H1 (cell line): ENCODE measurements around the gene SYVN1. TPM values are rescaled to one million over a fixed set of nuclear protein-coding genes. Genes with fewer than 3 reads are reported as not detected.

ENCODE experiments used
- CTCF ChIA-PET: fragments of 300-600 bp; sonication (Branson Sonifier 250); formaldehyde crosslinking; loops from one replicate; lab custom pipeline; 2021; ENCODE audit not compliant: partially characterized antibody; lab: Charles Lee
- POLR2A ChIA-PET: fragments of 300-600 bp; sonication (Branson Sonifier 250); formaldehyde crosslinking; loops from one replicate; lab custom pipeline; 2021; ENCODE audit warnings: inconsistent platforms; ENCODE audit not compliant: partially characterized antibody; lab: Charles Lee
- DNase-seq, 2 experiments: peaks; one replicate each; pipeline versions ENCODE4 v3.0.0 to v3.0.0-alpha.2; 2010 to 2022; ENCODE audit warnings: low spot score in 2 of 2, low read depth in 1 of 2, mixed read lengths in 1 of 2
- FAIRE-seq: peaks from 2 replicates; lab custom pipeline; 2011; peaks lifted over from hg19 to GRCh38; lab: Jason Lieb, UNC
- H2AFZ ChIP-seq: 2 replicates; pipeline ENCODE4 v1.8.1; 2012; ENCODE audit warnings: low read length, inconsistent platforms
- H2AK5ac ChIP-seq: 2 replicates; pipeline ENCODE4 v1.6.1; 2013; ENCODE audit warnings: low read depth, low read length
- H2BK120ac ChIP-seq: replicated peaks from 2 replicates; pipeline ENCODE3; 2013; ENCODE audit warnings: low read depth, low read length, inconsistent platforms
- H2BK12ac ChIP-seq: 2 replicates; pipeline ENCODE4 v1.6.1; 2013; ENCODE audit warnings: low read depth, low read length
- H2BK15ac ChIP-seq: 2 replicates; pipeline ENCODE4 v1.6.1; 2013; ENCODE audit warnings: low read length
- H2BK20ac ChIP-seq: 2 replicates; pipeline ENCODE4 v1.6.1; 2013; ENCODE audit warnings: low read length
- H2BK5ac ChIP-seq: 2 replicates; pipeline ENCODE4 v1.6.1; 2013; ENCODE audit warnings: low read depth, low read length
- H3K14ac ChIP-seq: 2 replicates; pipeline ENCODE4 v1.6.1; 2013; ENCODE audit warnings: inconsistent platforms; ENCODE audit not compliant: insufficient read length
- H3K18ac ChIP-seq: 2 replicates; pipeline ENCODE4 v1.6.1; 2013; ENCODE audit warnings: low read length; ENCODE audit errors: extremely low read depth
- H3K23ac ChIP-seq: 2 replicates; pipeline ENCODE4 v1.6.1; 2013; ENCODE audit warnings: inconsistent platforms; ENCODE audit not compliant: insufficient read length
- H3K23me2 ChIP-seq: 2 replicates; pipeline ENCODE4 v1.6.1; 2013; ENCODE audit warnings: low read depth, low read length
- H3K27ac ChIP-seq: 2 replicates; pipeline ENCODE4 v1.6.1; 2011; ENCODE audit warnings: low read depth, low read length, inconsistent platforms
- H3K27me3 ChIP-seq, 4 experiments: replicated peaks in 1 of 4; 1 replicate in 1 of 4; 2 replicates in 3 of 4; pipeline versions ENCODE4 v1.6.1 to v1.8.1; 2011 to 2013; ENCODE audit warnings: low read length in 3 of 4, mild to moderate bottlenecking in 3 of 4, inconsistent platforms in 2 of 4, mixed read lengths in 2 of 4, moderate library complexity in 1 of 4; ENCODE audit not compliant: control insufficient read depth in 3 of 4, insufficient read depth in 3 of 4; ENCODE audit errors: extremely low read depth in 1 of 4
- H3K36me3 ChIP-seq, 4 experiments: 2 replicates each; pipeline versions ENCODE4 v1.6.1 to v1.8.1; 2011 to 2013; ENCODE audit warnings: mild to moderate bottlenecking in 4 of 4, low read length in 3 of 4, moderate library complexity in 2 of 4, control low read depth in 1 of 4, inconsistent platforms in 1 of 4; ENCODE audit not compliant: insufficient read depth in 4 of 4, control insufficient read depth in 2 of 4
- H3K4ac ChIP-seq: replicated peaks from 2 replicates; pipeline ENCODE3; 2013; ENCODE audit warnings: low read length, low read depth, mixed read lengths, inconsistent platforms; ENCODE audit not compliant: insufficient read length
- H3K4me1 ChIP-seq, 4 experiments: replicated peaks in 1 of 4; 1 replicate in 1 of 4; 2 replicates in 3 of 4; pipeline versions ENCODE4 v1.6.1 to v1.8.1; 2011 to 2013; ENCODE audit warnings: low read length in 3 of 4, inconsistent platforms in 2 of 4, mixed read lengths in 1 of 4; ENCODE audit not compliant: insufficient read depth in 4 of 4, control insufficient read depth in 3 of 4
- H3K4me2 ChIP-seq, 2 experiments: 2 replicates each; pipeline versions ENCODE4 v1.6.1 to v1.8.1; 2011 to 2013; ENCODE audit warnings: low read depth in 2 of 2, low read length in 2 of 2, control low read depth in 1 of 2, inconsistent platforms in 1 of 2, mild to moderate bottlenecking in 1 of 2; ENCODE audit not compliant: insufficient read depth in 1 of 2
- H3K4me3 ChIP-seq, 4 experiments: fragments of 200-600, 300-600 bp in 1 of 4; sonication (generic), shearing (Covaris generic), sonication (Bioruptor Twin) in 1 of 4; 2 replicates each; pipeline versions ENCODE4 v1.5.1 to v1.8.1; 2011 to 2016; ENCODE audit warnings: low read length in 4 of 4, low read depth in 3 of 4, control low read depth in 2 of 4, inconsistent platforms in 2 of 4, mild to moderate bottlenecking in 2 of 4, mixed read lengths in 1 of 4, moderate library complexity in 1 of 4; ENCODE audit not compliant: insufficient read depth in 2 of 4; ENCODE audit errors: extremely low read depth in 1 of 4
- H3K56ac ChIP-seq: replicated peaks from 2 replicates; pipeline ENCODE3; 2013; ENCODE audit warnings: low read depth, mild to moderate bottlenecking, mixed read lengths, low read length, inconsistent platforms; ENCODE audit not compliant: insufficient read length
- H3K79me1 ChIP-seq: 2 replicates; pipeline ENCODE4 v1.6.1; 2013; ENCODE audit warnings: low read depth, low read length, control low read depth
- H3K79me2 ChIP-seq, 2 experiments: 2 replicates each; pipeline versions ENCODE4 v1.6.1 to v1.8.1; 2012 to 2013; ENCODE audit warnings: low read length in 2 of 2, mild to moderate bottlenecking in 2 of 2, inconsistent platforms in 1 of 2; ENCODE audit not compliant: insufficient read depth in 2 of 2, control insufficient read depth in 1 of 2
- H3K9ac ChIP-seq, 4 experiments: replicated peaks in 1 of 4; 1 replicate in 1 of 4; 2 replicates in 3 of 4; pipeline versions ENCODE4 v1.6.1 to v1.8.1; 2011 to 2013; ENCODE audit warnings: low read depth in 3 of 4, low read length in 3 of 4, control low read depth in 2 of 4, mild to moderate bottlenecking in 2 of 4, moderate library complexity in 2 of 4, inconsistent platforms in 1 of 4; ENCODE audit errors: extremely low read depth in 1 of 4
- H3K9me3 ChIP-seq, 2 experiments: 2 replicates each; pipeline versions ENCODE4 v1.6.1 to v1.8.1; 2012 to 2013; ENCODE audit warnings: mild to moderate bottlenecking in 2 of 2, moderate library complexity in 2 of 2, control low read depth in 1 of 2, inconsistent platforms in 1 of 2, low read depth in 1 of 2, low read length in 1 of 2, mixed read lengths in 1 of 2; ENCODE audit not compliant: insufficient read depth in 2 of 2
- H4K20me1 ChIP-seq, 2 experiments: replicated peaks in 1 of 2; 2 replicates each; pipeline versions ENCODE3 to v1.8.1; 2011 to 2013; ENCODE audit warnings: inconsistent platforms in 2 of 2, low read length in 2 of 2, mild to moderate bottlenecking in 1 of 2; ENCODE audit not compliant: insufficient read depth in 2 of 2, control insufficient read depth in 1 of 2
- H4K5ac ChIP-seq: 2 replicates; pipeline ENCODE4 v1.6.1; 2013; ENCODE audit warnings: low read length, low read depth, mixed read lengths, inconsistent platforms; ENCODE audit not compliant: insufficient read length
- H4K8ac ChIP-seq: 2 replicates; pipeline ENCODE4 v1.8.0; 2013; ENCODE audit warnings: mild to moderate bottlenecking, moderate library complexity, low read length, inconsistent platforms; ENCODE audit not compliant: insufficient read depth; ENCODE audit errors: extremely low read depth
- H4K91ac ChIP-seq: replicated peaks from 2 replicates; pipeline ENCODE3; 2013; ENCODE audit warnings: low read length, mixed read lengths, inconsistent platforms; ENCODE audit not compliant: insufficient read length
- EP300 ChIP-seq, 2 experiments: IDR thresholded peaks; 1 replicate in 1 of 2; 2 replicates in 1 of 2; pipeline ENCODE4 v1.6.1; 2011 to 2012; ENCODE audit warnings: low read depth in 2 of 2, low read length in 2 of 2, mild to moderate bottlenecking in 2 of 2, borderline replicate concordance in 1 of 2, inconsistent platforms in 1 of 2, moderate library complexity in 1 of 2
- WGBS, 2 experiments: shearing (Covaris generic) in 1 of 2; methylation state at CpG; one replicate each; pipeline versions ENCODE4 v1.1.6 to v1.1.7; 2013 to 2015; ENCODE audit warnings: low lambda C conversion rate in 2 of 2, mixed read lengths in 2 of 2, inconsistent platforms in 1 of 2, low coverage in 1 of 2, missing lambda C conversion rate in 1 of 2; ENCODE audit not compliant: insufficient replicate concordance in 2 of 2, insufficient coverage in 1 of 2, insufficient read length in 1 of 2; ENCODE audit errors: extremely low coverage in 1 of 2, missing lambda C conversion rate in 1 of 2; 5-methylcytosine and 5-hydroxymethylcytosine counted together
- polyA plus RNA-seq, 7 experiments: library from polyadenylated mRNA; depleted of rRNA in 3 of 7; stranded (reverse) in 5 of 7; unstranded in 2 of 7; fragments of >200 nt in 5 of 7; fragments of 200-250 nt in 2 of 7; gene quantifications; 1 replicate in 5 of 7; 2 replicates in 1 of 7; 4 replicates in 1 of 7; pipeline versions ENCODE4 v1.2.1 to v1.2.3, GENCODE V29; 2011 to 2013; ENCODE audit warnings: missing spikeins in 2 of 7, mixed read lengths in 2 of 7
- total RNA-seq: library from RNA; stranded (reverse); fragmentation: NEBNext Ultra II Directional; extraction: Animal tissue kit (Norgen Biotek cat#: 25700); gene quantifications from 2 replicates; pipeline ENCODE4 v1.2.1, GENCODE V29; 2021

Gene SYVN1
- total and polyA plus RNA-seq, 2 of the 8 experiments (the other 6 are each of a cell fraction or from before 2014, with no cell fraction given): 27.8 to 29.4 TPM

GRCh38 chr11:65133724-65134123 is 595 bp downstream of the SYVN1 start:
- H3K18ac ChIP-seq: no peak overlapping the region
- H3K79me2 ChIP-seq: peaks cover 0 to 15% of the 10 kb centered on the region in 2 experiments; a peak in 1 of 4 replicates
- peak overlapping the region; percentile 50 for H3K4ac ChIP-seq
- peaks cover 3% of the 10 kb centered on the region; the same call in 1 of the 2 replicates for H3K79me1 ChIP-seq
- H4K20me1 ChIP-seq: peaks cover 0 to 11% of the 10 kb centered on the region in 2 experiments
- no peak overlapping the region for H2BK120ac ChIP-seq
- H2AK5ac ChIP-seq: no peak overlapping the region
- no peak overlapping the region for H4K91ac ChIP-seq
- DNase-seq: no peak
- peak overlapping the region in 3 of 4 experiments; percentile 31 to 98 (median 88); a peak in 5 of 7 replicates for H3K9ac ChIP-seq
- H3K23me2 ChIP-seq: peaks cover 14% of the 10 kb centered on the region
- no peaks in the 10 kb centered on the region for H3K27me3 ChIP-seq
- no peak overlapping the region for H2AFZ ChIP-seq
- H4K8ac ChIP-seq: peak overlapping the region; percentile 98
- H3K36me3 ChIP-seq: peaks cover 11 to 27% (median 23%) of the 10 kb centered on the region in 4 experiments; a peak in 7 of 8 replicates
- H3K4me1 ChIP-seq: peaks cover 0 to 13% (median 7%) of the 10 kb centered on the region in 4 experiments; a peak in 6 of 7 replicates
- FAIRE-seq: no peak
- CTCF ChIA-PET: interaction anchor here (0.6 to 2.9 kb wide), 4 partner anchors 23 to 1195 kb away, joined by 3 to 13 read pairs (median 4); partner anchors contain the start of gene TM7SF2
- no peak overlapping the region for H4K5ac ChIP-seq
- H3K56ac ChIP-seq: peak overlapping the region; percentile 34
- POLR2A ChIA-PET: interaction anchor here (1.0 to 15.8 kb wide), 7 partner anchors 7 to 198 kb away, joined by 3 to 305 read pairs (median 20); partner anchors contain the start of genes CAPN1, FAU, GPHA2 and MRPL49
- 5% methylated on average over 20 of the region's 20 CpGs; no CpG with 5 or more reads in 1 of the 2 experiments for WGBS, 2 experiments
- no peak overlapping the region for H2BK15ac ChIP-seq
- H3K4me2 ChIP-seq: peak overlapping the region; percentile 77 to 91
- no peak overlapping the region; the same call in 1 of the 2 replicates for H3K27ac ChIP-seq
- no peak overlapping the region for H3K14ac ChIP-seq
- H3K9me3 ChIP-seq: no peaks in the 10 kb centered on the region
- H3K23ac ChIP-seq: no peak overlapping the region
- H2BK12ac ChIP-seq: no peak overlapping the region
- H2BK5ac ChIP-seq: peak overlapping the region; percentile 100; the same call in 1 of the 2 replicates
- H2BK20ac ChIP-seq: no peak overlapping the region
- peak overlapping the region; percentile 84 to 94 (median 88) for H3K4me3 ChIP-seq
- TF ChIP-seq EP300 (IDR thresholded peaks at IDR 0.05; ENCODE audit: borderline replicate concordance in 1 of 2, low read depth in 2 of 2, low read length in 2 of 2): no peak
